Erythroblast (primary cell): ENCODE results near the gene VSIG10L.

Experiments
- DNase-seq, 2 experiments: peaks; one replicate each; lab custom pipeline; 2025; lab: John Stamatoyannopoulos, UW
- GATA1 ChIP-seq: IDR thresholded peaks from 2 replicates; pipeline ENCODE4 v1.6.1; 2011; ENCODE audit warnings: low read depth, mild to moderate bottlenecking, control low read depth, low read length, moderate library complexity
- POLR2A ChIP-seq: IDR thresholded peaks from 2 replicates; pipeline ENCODE4 v1.6.1; 2011; ENCODE audit warnings: mild to moderate bottlenecking, low read length

Gene VSIG10L

GRCh38 chr19:51341976-51342580 lies at the start of gene VSIG10L:
Gene VSIG10L (minus strand): TSS chr19:51342139. CDS start chr19:51342124, 15 bp downstream.
- no peak for DNase-seq
- TF ChIP-seq GATA1 (no peak), POLR2A (no peak)

GRCh38 chr19:51391073-51391611 lies 49.2 kb upstream of the VSIG10L start:
- TF ChIP-seq GATA1 = no peak
- no peak for DNase-seq

GRCh38 chr19:51389143-51389542 lies 47.2 kb upstream of the VSIG10L start:
- TF ChIP-seq GATA1 = no peak
- TF ChIP-seq POLR2A = no peak
- no peak for DNase-seq

- no peak for TF ChIP-seq GATA1
- TF ChIP-seq POLR2A = no peak
- no peak for DNase-seq
Observed at GRCh38 chr19:51387924-51388389, 46.0 kb upstream of the VSIG10L start, which contains the start of gene LIM2. Gene LIM2 (minus strand): TSS chr19:51387974. CDS start chr19:51387443, 531 bp downstream.

GRCh38 chr19:51386882-51387520 lies 45.1 kb upstream of the VSIG10L start:
- no peak for DNase-seq
- TF ChIP-seq GATA1 (no peak), POLR2A (no peak)

GRCh38 chr19:51382004-51382403 lies 40.1 kb upstream of the VSIG10L start:
- TF ChIP-seq POLR2A (no peak), GATA1 (no peak)
- no peak for DNase-seq

GRCh38 chr19:51380379-51380778 lies 38.4 kb upstream of the VSIG10L start:
- TF ChIP-seq GATA1 (no peak), POLR2A (no peak)
- no peak for DNase-seq

- no peak for TF ChIP-seq POLR2A
- TF ChIP-seq GATA1 = no peak
Observed at GRCh38 chr19:51377422-51377821, 35.5 kb upstream of the VSIG10L start.

GRCh38 chr19:51375504-51376221 lies 33.7 kb upstream of the VSIG10L start:
- TF ChIP-seq GATA1 (no peak), POLR2A (no peak)

More at GRCh38 chr19:51377422-51377821, 35.5 kb upstream of the VSIG10L start:
- no peak for DNase-seq

GRCh38 chr19:51372649-51373504 lies 30.9 kb upstream of the VSIG10L start, which contains the start of gene NKG7:
Gene NKG7 (minus strand): TSS chr19:51372654. CDS start chr19:51372535, 119 bp downstream.
- no peak for DNase-seq

More at GRCh38 chr19:51375504-51376221, 33.7 kb upstream of the VSIG10L start:
- no peak for DNase-seq

GRCh38 chr19:51372021-51372648 lies 30.2 kb upstream of the VSIG10L start:
- no peak for DNase-seq
- no peak for TF ChIP-seq GATA1
- TF ChIP-seq POLR2A = no peak

More at GRCh38 chr19:51372649-51373504, 30.9 kb upstream of the VSIG10L start, which contains the start of gene NKG7:
- TF ChIP-seq POLR2A (no peak), GATA1 (no peak)

GRCh38 chr19:51371186-51371690 lies 29.3 kb upstream of the VSIG10L start:
- TF ChIP-seq GATA1 = no peak
- TF ChIP-seq POLR2A = no peak
- DNase-seq = no peak

- DNase-seq = no peak
- TF ChIP-seq POLR2A = no peak
- TF ChIP-seq GATA1 = no peak
Observed at GRCh38 chr19:51370230-51370629, 28.3 kb upstream of the VSIG10L start.
